Thoracic aorta (tissue), 2 donors: ENCODE measurements around the gene CIDEB. TPM values are rescaled to one million over a fixed set of nuclear protein-coding genes. Genes with fewer than 3 reads are reported as not detected.

Source experiments
- ATAC-seq: fragments of 150-250 bp; one replicate; pipeline ENCODE4 v1.8.0; 2017; ENCODE audit warnings: low read depth; ENCODE audit not compliant: insufficient number of reproducible peaks, low FRiP score
- DNase-seq: peaks from one replicate; pipeline ENCODE4 v3.0.0-alpha.2; 2020; ENCODE audit warnings: low spot score
- H3K27ac ChIP-seq, 2 donors: fragments of 200-600 bp; sonication (generic); 1 replicate in 1 of 2; 2 replicates in 1 of 2; pipeline ENCODE4 v1.5.1; 2016; ENCODE audit warnings: mild to moderate bottlenecking in 2 of 2, moderate library complexity in 2 of 2
- H3K27me3 ChIP-seq: fragments of 200-600 bp; sonication (generic); replicated peaks from 2 replicates; pipeline ENCODE4 v1.6.0; 2016; ENCODE audit warnings: mild to moderate bottlenecking; ENCODE audit not compliant: insufficient read depth
- H3K36me3 ChIP-seq: fragments of 200-600 bp; sonication (generic); one replicate; pipeline ENCODE4 v1.5.1; 2016
- H3K4me1 ChIP-seq, 2 donors: fragments of 200-600 bp; sonication (generic); 1 replicate in 1 of 2; 2 replicates in 1 of 2; pipeline versions ENCODE4 v1.5.1 to v1.6.0; 2016; ENCODE audit warnings: low read depth in 2 of 2, mild to moderate bottlenecking in 1 of 2; ENCODE audit not compliant: control insufficient read depth in 1 of 2
- H3K4me3 ChIP-seq: fragments of 200-600 bp; sonication (generic); 2 replicates; pipeline ENCODE4 v1.5.1; 2016; ENCODE audit warnings: mild to moderate bottlenecking
- H3K9me3 ChIP-seq: fragments of 200-600 bp; sonication (generic); 2 replicates; pipeline ENCODE4 v1.5.1; 2016
- total RNA-seq, 2 donors: library from RNA; depleted of rRNA; stranded (reverse); fragments of >200 nt; gene quantifications; one replicate each; pipeline versions ENCODE4 v1.1.0 to v1.2.3, GENCODE V29; 2016
- TF ChIP-seq, protein P1 (sequence below): fragments of 200-600 bp; sonication (generic); IDR thresholded peaks from one replicate; pipeline ENCODE4 v1.5.1; 2019; ENCODE audit warnings: antibody characterized with exemption

CIDEB gene
- total RNA-seq, 2 donors from 2014 or later: 10.9 to 17.3 TPM

DNA sequence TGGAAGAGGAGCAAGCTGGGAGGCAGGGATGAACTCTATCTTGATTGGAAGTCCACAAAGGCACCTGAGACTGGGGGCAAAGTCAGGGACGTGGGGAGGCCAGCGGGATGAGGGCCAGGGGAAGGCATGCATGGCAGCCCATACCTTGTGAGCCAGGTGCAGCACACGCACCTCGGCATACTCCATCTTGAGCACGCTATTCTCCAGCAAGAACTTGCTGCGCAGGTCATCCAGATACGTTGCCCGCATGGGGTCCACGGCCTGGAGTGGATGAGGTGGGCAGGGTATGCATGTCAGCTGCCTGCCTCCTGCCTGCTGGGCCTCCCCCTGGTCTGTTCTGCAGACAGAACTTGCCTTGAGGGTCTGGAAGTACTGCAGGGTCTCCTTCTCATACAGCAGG is 40.3 kb downstream of the CIDEB start:
- Histone ChIP-seq H3K4me1 (peaks cover 3 to 9% of the 10 kb centered on the region in 2 donors), H3K36me3 (peaks cover 9% of the 10 kb centered on the region), H3K27me3 (no peaks in the 10 kb centered on the region), H3K27ac (no peak overlapping the region), H3K4me3 (no peak overlapping the region), H3K9me3 (no peaks in the 10 kb centered on the region)
- DNase-seq (no peak), ATAC-seq (no peak)
- TF ChIP-seq, protein P1, sequence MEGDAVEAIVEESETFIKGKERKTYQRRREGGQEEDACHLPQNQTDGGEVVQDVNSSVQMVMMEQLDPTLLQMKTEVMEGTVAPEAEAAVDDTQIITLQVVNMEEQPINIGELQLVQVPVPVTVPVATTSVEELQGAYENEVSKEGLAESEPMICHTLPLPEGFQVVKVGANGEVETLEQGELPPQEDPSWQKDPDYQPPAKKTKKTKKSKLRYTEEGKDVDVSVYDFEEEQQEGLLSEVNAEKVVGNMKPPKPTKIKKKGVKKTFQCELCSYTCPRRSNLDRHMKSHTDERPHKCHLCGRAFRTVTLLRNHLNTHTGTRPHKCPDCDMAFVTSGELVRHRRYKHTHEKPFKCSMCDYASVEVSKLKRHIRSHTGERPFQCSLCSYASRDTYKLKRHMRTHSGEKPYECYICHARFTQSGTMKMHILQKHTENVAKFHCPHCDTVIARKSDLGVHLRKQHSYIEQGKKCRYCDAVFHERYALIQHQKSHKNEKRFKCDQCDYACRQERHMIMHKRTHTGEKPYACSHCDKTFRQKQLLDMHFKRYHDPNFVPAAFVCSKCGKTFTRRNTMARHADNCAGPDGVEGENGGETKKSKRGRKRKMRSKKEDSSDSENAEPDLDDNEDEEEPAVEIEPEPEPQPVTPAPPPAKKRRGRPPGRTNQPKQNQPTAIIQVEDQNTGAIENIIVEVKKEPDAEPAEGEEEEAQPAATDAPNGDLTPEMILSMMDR: no peak

DNA sequence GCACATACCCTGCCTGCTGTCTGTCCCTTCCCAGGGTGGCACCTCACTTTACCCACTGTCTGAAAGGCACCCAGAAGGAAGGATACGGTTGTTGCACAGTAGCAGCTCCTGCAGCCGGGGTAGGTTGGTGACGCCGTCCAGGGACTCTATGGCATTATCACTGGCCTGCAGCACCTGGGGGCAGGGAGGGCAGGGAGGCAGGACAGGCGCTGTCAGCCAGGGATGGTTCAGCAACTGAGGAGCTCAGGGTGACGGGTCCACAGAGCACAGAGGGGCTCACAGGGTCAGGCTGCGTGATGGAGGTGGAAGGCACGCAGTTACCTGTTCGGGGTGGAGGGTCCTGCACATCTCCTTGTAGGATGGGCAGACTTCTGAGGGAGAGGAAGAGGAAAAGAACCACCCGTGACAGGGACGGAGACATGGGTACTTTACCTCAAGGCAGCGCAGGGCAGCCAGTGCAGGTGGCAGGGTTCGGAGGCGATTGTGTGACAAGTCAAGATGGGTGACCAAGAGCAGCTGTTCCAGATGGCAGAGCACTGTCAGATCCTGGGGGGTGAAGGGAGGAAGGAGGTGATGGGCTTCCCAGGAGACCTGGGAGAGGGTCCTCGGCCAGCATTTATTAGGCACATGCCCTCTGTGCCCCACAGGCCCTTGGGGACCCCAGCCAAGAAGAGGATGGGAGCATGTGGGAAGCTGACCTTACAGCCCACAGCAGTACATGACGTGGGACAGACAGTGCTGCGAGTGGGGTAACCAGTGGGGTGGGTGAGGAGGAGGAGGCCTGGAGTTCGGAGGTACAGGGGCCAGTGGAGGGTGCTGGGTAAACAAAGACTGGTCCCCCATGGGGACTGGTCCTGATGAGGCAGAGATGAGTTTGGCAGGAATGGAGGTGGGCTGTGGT is 41.2 kb downstream of the CIDEB start:
- Histone ChIP-seq H3K4me1 (peaks cover 0 to 4% of the 10 kb centered on the region in 2 donors), H3K4me3 (no peak overlapping the region), H3K36me3 (peaks cover 9% of the 10 kb centered on the region), H3K27me3 (no peaks in the 10 kb centered on the region), H3K9me3 (no peaks in the 10 kb centered on the region), H3K27ac (no peak overlapping the region)
- DNase-seq (no peak), ATAC-seq (no peak)
- TF ChIP-seq, protein P1: no peak

DNA sequence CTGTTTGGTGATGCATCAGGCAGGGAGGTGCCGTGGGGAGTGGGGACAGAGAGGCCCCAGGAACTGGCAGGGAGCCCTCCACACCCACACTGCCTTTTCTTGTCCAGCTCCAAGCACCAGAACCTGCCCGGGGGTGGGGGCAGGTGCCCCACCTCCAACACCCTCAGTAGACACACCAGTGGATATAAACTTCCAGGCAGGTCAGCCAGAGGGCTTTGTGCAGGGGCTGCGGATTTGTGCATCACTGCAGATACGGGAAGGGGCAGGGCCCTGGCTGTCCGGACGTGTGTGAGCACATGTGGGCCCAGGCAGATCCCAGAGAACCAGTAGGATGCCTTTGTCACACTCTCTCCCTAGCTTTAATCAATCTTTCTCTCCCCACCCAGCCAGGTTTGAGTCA is 43.5 kb downstream of the CIDEB start:
- Histone ChIP-seq H3K4me1 (peaks cover 0 to 3% of the 10 kb centered on the region in 2 donors), H3K4me3 (no peak overlapping the region), H3K9me3 (no peaks in the 10 kb centered on the region), H3K27me3 (no peaks in the 10 kb centered on the region), H3K27ac (no peak overlapping the region), H3K36me3 (peaks cover 9% of the 10 kb centered on the region)
- DNase-seq: no peak
- TF ChIP-seq, protein P1: no peak
- no peak for ATAC-seq

DNA sequence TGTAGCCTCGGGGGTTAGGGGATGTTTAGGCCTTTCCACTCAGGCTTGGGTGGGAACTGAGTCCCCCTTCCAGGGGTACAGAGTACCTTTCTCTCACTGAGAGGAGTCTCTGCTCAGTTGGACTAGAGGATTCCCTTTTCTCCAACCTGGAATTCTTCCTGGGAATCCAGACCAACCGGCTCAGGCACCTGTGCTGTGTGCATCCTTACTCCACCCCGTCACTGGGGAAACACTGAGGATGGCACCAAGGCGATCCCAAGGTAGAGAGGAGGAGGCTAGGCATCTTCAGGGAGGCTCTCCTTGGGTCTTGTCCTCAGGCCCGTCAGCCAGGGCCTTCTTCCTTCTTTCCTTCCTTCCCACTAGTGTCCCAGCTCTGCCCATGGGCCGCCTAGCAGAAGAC is 43.9 kb downstream of the CIDEB start:
- Histone ChIP-seq H3K9me3 (no peaks in the 10 kb centered on the region), H3K36me3 (peaks cover 9% of the 10 kb centered on the region), H3K27me3 (no peaks in the 10 kb centered on the region), H3K4me1 (peaks cover 0 to 7% of the 10 kb centered on the region in 2 donors), H3K4me3 (no peak overlapping the region), H3K27ac (no peak overlapping the region)
- ATAC-seq (no peak), DNase-seq (no peak)
- TF ChIP-seq, protein P1: no peak

DNA sequence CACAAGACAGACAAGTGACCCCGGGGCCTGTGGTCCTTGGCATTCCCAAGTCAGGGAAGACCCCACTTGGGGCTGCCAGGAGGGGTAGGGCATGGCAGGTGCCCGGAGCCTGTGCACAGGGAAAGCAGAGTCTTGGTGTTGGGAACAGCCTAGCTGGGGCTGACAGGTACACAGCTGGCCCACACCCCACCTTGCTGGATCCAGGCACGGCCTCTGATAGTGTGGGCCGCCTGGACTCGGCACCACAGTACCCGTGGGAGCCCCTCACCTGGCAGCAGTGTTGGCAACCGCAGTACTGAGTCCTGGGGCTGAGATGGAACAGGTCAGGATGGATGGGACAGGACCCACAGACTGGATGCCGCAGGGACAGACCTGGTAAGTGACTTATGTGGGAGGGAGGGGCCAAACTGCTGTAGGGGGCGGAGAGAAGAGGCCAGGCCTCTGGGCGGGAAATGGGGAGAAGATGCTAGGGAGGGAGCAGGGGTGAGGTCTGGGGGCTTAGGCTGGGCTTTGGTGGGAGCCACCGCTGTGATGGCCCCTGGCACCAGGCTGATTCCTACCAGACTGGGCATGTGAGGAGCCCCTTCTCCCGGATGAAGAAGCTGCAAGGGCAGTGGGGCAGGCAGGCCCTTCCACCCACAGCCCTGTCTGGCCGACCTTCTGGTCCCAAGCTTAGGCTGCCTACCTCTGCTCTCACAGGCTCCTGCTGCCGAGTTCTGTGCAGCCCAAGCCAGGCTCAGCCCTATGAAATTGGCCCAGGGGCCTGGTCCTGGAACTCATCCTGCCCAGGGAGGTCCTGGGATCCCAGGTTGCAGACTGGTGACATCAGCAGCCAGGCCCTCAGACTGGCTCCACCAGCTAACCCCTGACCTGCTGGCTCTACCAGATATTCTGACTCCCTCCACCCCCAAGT is 44.7 kb downstream of the CIDEB start, which contains the start of gene TGM1:
TSS of gene TGM1 (minus strand) at position 357 of the 913 bp plus-strand sequence. CDS start 825 bp downstream, outside the sequence.
- H3K4me3 ChIP-seq: no peak within 1 kb of the TSS
- peaks cover 9% of the 10 kb centered on the region for H3K36me3 ChIP-seq
- H3K4me1 ChIP-seq: peaks cover 0 to 8% of the 10 kb centered on the region in 2 donors
- H3K9me3 ChIP-seq: no peaks in the 10 kb centered on the region
- H3K27ac ChIP-seq: no peak within 1 kb of the TSS
- DNase-seq: no peak
- no peaks in the 10 kb centered on the region for H3K27me3 ChIP-seq
- TF ChIP-seq, protein P1: no peak
- no peak for ATAC-seq
